ENCODE measurements around the gene ZNF423.

- TF ChIP-seq TAF1 (IDR thresholded peaks at IDR 0.05; ENCODE audit: borderline replicate concordance, insufficient read depth, low read length) (no peak), REST (IDR thresholded peaks at IDR 0.05; ENCODE audit: insufficient read depth in 1 of 2, low read depth in 2 of 2, low read length in 2 of 2) (no peak), POLR2AphosphoS5 (IDR thresholded peaks at IDR 0.05; ENCODE audit: low read depth, low read length) (0 out of 2 replicates have a peak, but pooled peaks have one; percentile 10)
These were observed 1.7 kb upstream of the ZNF423 start for GRCh38 chr16:49857423-49858181.

All from PFSK-1 (cell line).